HEK293 (cell line): ENCODE measurements around the gene SLC12A1.

ENCODE experiments used
- GFI1B ChIP-seq: fragments of 450-650 bp; formaldehyde crosslinking; IDR thresholded peaks from 2 replicates; pipeline ENCODE4 v1.5.1; 2016; ENCODE audit warnings: missing biosample characterization, missing genetic modification characterization
- HOXD13 ChIP-seq: sonication (generic); formaldehyde crosslinking; IDR thresholded peaks from 2 replicates; pipeline ENCODE4 v1.8.0; 2022; ENCODE audit warnings: missing genetic modification reagents, borderline replicate concordance
- KLF16 ChIP-seq: fragments of 450-650 bp; formaldehyde crosslinking; IDR thresholded peaks from 2 replicates; pipeline ENCODE4 v1.5.1; 2017; ENCODE audit warnings: missing biosample characterization, missing genetic modification characterization
- KLF7 ChIP-seq: fragments of 450-650 bp; formaldehyde crosslinking; IDR thresholded peaks from 2 replicates; pipeline ENCODE4 v1.5.1; 2016; ENCODE audit warnings: missing biosample characterization, missing genetic modification characterization, borderline replicate concordance
- KLF8 ChIP-seq: fragments of 450-650 bp; formaldehyde crosslinking; IDR thresholded peaks from 2 replicates; pipeline ENCODE4 v1.5.1; 2016; ENCODE audit warnings: missing biosample characterization, missing genetic modification characterization
- PRDM2 ChIP-seq: fragments of 450-650 bp; formaldehyde crosslinking; IDR thresholded peaks from 2 replicates; pipeline ENCODE4 v1.5.1; 2016; ENCODE audit warnings: missing biosample characterization, missing genetic modification characterization, borderline replicate concordance
- SETDB1 ChIP-seq: IDR thresholded peaks from one replicate; pipeline ENCODE4 v1.6.1; 2017; ENCODE audit warnings: mild to moderate bottlenecking, low read length, moderate library complexity, mixed read lengths; ENCODE audit not compliant: insufficient read length
- SP3 ChIP-seq: fragments of 450-650 bp; formaldehyde crosslinking; IDR thresholded peaks from 2 replicates; pipeline ENCODE4 v1.5.1; 2016; ENCODE audit warnings: missing biosample characterization, missing genetic modification characterization
- ZBTB44 ChIP-seq: fragments of 450-650 bp; IDR thresholded peaks from 2 replicates; pipeline ENCODE4 v1.5.1; 2018; ENCODE audit warnings: missing biosample characterization, mild to moderate bottlenecking, missing genetic modification characterization
- ZEB2 ChIP-seq: fragments of 450-650 bp; formaldehyde crosslinking; IDR thresholded peaks from 2 replicates; pipeline ENCODE4 v1.5.1; 2016; ENCODE audit warnings: missing biosample characterization, missing genetic modification characterization
- ZNF10 ChIP-seq: fragments of 450-650 bp; formaldehyde crosslinking; IDR thresholded peaks from 2 replicates; pipeline ENCODE4 v1.5.1; 2017; ENCODE audit warnings: missing biosample characterization, missing genetic modification characterization
- ZNF138 ChIP-seq: fragments of 450-650 bp; formaldehyde crosslinking; IDR thresholded peaks from 2 replicates; pipeline ENCODE4 v1.5.1; 2016; ENCODE audit warnings: missing biosample characterization, missing genetic modification characterization, borderline replicate concordance
- ZNF146 ChIP-seq: fragments of 450-650 bp; formaldehyde crosslinking; IDR thresholded peaks from 2 replicates; pipeline ENCODE4 v1.5.1; 2016; ENCODE audit warnings: missing biosample characterization, missing genetic modification characterization
- ZNF157 ChIP-seq: fragments of 450-650 bp; formaldehyde crosslinking; IDR thresholded peaks from 2 replicates; pipeline ENCODE4 v1.5.1; 2016; ENCODE audit warnings: missing biosample characterization, missing genetic modification characterization
- ZNF221 ChIP-seq: fragments of 450-650 bp; formaldehyde crosslinking; IDR thresholded peaks from 2 replicates; pipeline ENCODE4 v1.5.1; 2017; ENCODE audit warnings: missing biosample characterization, missing genetic modification characterization, borderline replicate concordance
- ZNF280C ChIP-seq: fragments of 450-650 bp; formaldehyde crosslinking; IDR thresholded peaks from 2 replicates; pipeline ENCODE4 v1.5.1; 2016; ENCODE audit warnings: missing biosample characterization, missing genetic modification characterization
- ZNF292 ChIP-seq: fragments of 450-650 bp; formaldehyde crosslinking; IDR thresholded peaks from 2 replicates; pipeline ENCODE4 v1.5.1; 2016; ENCODE audit warnings: low read depth, missing biosample characterization, missing genetic modification characterization, borderline replicate concordance
- ZNF341 ChIP-seq: fragments of 450-650 bp; formaldehyde crosslinking; IDR thresholded peaks from 2 replicates; pipeline ENCODE4; 2016; ENCODE audit warnings: low read depth, missing biosample characterization, missing genetic modification characterization
- ZNF518A ChIP-seq: fragments of 450-650 bp; formaldehyde crosslinking; conservative IDR thresholded peaks from 2 replicates; pipeline ENCODE4 v1.5.1; 2016; ENCODE audit warnings: low read depth, missing biosample characterization, missing genetic modification characterization
- ZNF530 ChIP-seq: fragments of 450-650 bp; formaldehyde crosslinking; IDR thresholded peaks from 2 replicates; pipeline ENCODE4 v1.5.1; 2016; ENCODE audit warnings: low read depth, missing biosample characterization, missing genetic modification characterization
- ZNF571 ChIP-seq: fragments of 450-650 bp; formaldehyde crosslinking; IDR thresholded peaks from 2 replicates; pipeline ENCODE4 v1.5.0; 2017; ENCODE audit warnings: missing biosample characterization, missing genetic modification characterization
- ZNF600 ChIP-seq: fragments of 450-650 bp; formaldehyde crosslinking; IDR thresholded peaks from 2 replicates; pipeline ENCODE4 v1.5.1; 2016; ENCODE audit warnings: missing biosample characterization, missing genetic modification characterization
- ZNF658 ChIP-seq: fragments of 450-650 bp; formaldehyde crosslinking; IDR thresholded peaks from 2 replicates; pipeline ENCODE4; 2016; ENCODE audit warnings: missing biosample characterization, missing genetic modification characterization
- ZNF747 ChIP-seq: fragments of 450-650 bp; formaldehyde crosslinking; IDR thresholded peaks from 2 replicates; pipeline ENCODE4 v1.5.1; 2016; ENCODE audit warnings: missing biosample characterization, missing genetic modification characterization
- ZNF843 ChIP-seq: fragments of 450-650 bp; formaldehyde crosslinking; IDR thresholded peaks from 2 replicates; pipeline ENCODE4 v1.5.1; 2016; ENCODE audit warnings: missing biosample characterization, missing genetic modification characterization

SLC12A1 gene

GRCh38 chr15:48330855-48331795, 125.0 kb downstream of the SLC12A1 start, which contains the start of gene DUT (continued):
- TF ChIP-seq ZNF518A (tag by site-specific recombination) (peak; percentile 31), KLF16 (tag by site-specific recombination) (peak; percentile 76), ZNF658 (tag by site-specific recombination) (no peak), ZNF157 (no peak), ZNF843 (0 out of 2 replicates have a peak, but pooled peaks have one; percentile 20), ZNF600 (tag by site-specific recombination) (no peak), ZNF221 (tag by site-specific recombination) (no peak), ZNF280C (tag by site-specific recombination) (no peak), PRDM2 (tag by site-specific recombination) (no peak), ZNF341 (tag by site-specific recombination) (peak; percentile 65), KLF7 (tag by site-specific recombination) (peak; percentile 73), KLF8 (peak; percentile 83), ZBTB44 (tag by site-specific recombination) (no peak), SP3 (tag by site-specific recombination) (peak; percentile 79), ZNF146 (no peak), ZNF10 (tag by site-specific recombination) (no peak), ZNF292 (tag by site-specific recombination) (no peak), ZNF747 (tag by site-specific recombination) (no peak), HOXD13 (no peak), ZNF530 (tag by site-specific recombination) (no peak), SETDB1 (no peak), ZNF138 (no peak), ZNF571 (tag by site-specific recombination) (no peak), GFI1B (tag by site-specific recombination) (no peak), ZEB2 (0 out of 2 replicates have a peak, but pooled peaks have one; percentile 36)
